Epithelial cell of prostate (primary cell): ENCODE results near the gene PDK3.

Experiments used
- DNase-seq: peaks from one replicate; pipeline ENCODE4 v3.0.0-alpha.2; 2011; ENCODE audit warnings: low read depth, low spot score
- H3K27ac ChIP-seq: fragments of 450-650 bp; 2 replicates; pipeline ENCODE4 v1.5.1; 2017; ENCODE audit warnings: mild to moderate bottlenecking

The PDK3 gene

DNA sequence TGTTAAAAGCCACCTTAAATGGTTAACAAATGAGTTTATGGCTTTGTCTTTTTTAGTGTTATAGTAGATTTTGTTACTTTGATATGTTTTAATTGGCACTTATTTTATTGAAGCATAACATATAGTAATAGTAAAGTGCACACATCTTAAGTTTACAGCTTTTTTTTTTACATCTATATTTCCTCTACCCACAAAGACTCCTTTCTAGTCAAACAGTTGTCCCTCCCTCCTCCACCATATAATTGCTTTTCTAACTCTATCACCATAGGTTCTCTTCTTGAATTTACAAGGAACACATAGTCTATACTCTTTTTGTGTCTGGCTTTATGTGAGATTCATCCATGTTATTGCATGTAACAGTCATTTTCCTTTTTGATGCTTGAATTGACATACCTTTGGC lies 71.5 kb downstream of the PDK3 start:
- no peak overlapping the region for H3K27ac ChIP-seq
- DNase-seq, result no peak

DNA sequence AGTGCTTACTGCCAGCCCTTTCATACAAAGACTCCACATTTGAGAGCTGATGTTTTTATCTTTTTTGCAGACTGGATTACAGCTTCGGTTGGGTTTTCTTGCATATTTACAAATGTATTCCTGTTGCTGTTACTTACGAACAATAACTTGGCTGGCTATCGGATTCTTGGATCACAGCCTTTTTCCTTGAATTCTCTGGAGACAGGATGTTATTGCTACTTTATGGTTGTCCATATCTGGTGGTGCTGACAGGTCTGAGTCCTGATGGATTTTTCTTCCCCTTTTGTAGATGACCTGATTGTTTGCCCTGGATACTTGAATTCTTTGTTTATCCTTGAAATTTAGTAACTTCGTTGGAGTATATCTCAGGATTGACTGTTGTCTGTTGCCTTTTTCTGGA lies 77.7 kb downstream of the PDK3 start:
- DNase-seq, result no peak
- no peak overlapping the region for H3K27ac ChIP-seq

DNA sequence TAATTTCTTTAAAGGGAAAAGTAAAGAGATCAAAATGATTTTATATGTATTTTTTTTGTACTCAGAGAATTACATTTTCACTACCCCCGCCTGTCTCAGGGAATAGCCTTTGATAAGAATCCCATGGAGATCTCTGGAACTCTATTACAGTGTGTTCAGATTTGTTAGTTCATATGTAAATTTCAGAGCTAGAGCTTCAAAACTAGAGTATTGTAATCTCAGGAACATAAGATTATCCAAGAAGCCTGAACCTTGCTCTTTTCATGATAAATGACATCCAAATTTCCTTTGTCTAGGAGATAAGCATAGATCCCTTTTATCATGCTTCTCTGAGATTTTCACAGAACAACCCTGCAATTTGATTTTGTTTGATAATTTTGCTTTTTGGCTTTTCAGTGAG lies 82.9 kb downstream of the PDK3 start:
- DNase-seq, result no peak
- no peak overlapping the region for H3K27ac ChIP-seq

DNA sequence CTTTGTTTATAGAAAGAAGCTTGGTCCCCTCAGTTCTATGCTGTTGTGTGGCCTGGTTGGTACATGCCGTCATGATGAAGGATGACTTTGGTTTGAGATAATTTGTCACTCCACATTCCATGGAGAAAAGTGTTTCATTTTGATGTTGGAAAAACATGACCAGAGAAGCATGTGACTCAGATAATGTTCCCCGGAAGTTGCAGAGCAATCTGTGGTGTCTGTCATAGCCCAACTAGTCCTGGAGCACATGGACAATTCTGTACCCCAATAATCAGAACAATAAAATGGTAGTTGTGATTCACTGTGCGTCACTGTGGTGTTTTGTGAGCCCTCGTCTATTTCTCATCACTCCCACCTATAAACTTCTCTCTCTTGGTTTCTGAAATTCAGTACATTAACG lies 85.1 kb downstream of the PDK3 start:
- DNase-seq, result no peak
- no peak overlapping the region for H3K27ac ChIP-seq

DNA sequence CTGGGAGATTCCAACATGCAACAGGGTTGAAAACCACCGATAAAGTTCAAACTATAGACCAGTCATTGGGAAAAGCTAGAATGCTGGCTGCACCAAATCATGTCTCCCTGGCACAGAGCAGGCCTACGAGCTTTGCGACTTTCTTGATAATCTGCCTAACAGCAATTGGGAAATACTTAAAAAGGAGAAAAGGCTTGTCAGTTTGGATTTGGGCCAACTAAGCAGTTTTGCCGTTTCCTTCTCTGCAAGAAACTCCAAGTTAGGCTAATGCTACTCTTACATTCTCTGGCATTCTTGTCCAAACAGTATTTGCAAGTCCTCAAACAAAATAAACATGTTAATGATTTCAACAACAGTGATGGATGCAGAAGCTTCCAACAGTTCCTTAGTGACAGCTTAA lies 87.9 kb downstream of the PDK3 start:
- no peak overlapping the region for H3K27ac ChIP-seq
- no peak for DNase-seq

DNA sequence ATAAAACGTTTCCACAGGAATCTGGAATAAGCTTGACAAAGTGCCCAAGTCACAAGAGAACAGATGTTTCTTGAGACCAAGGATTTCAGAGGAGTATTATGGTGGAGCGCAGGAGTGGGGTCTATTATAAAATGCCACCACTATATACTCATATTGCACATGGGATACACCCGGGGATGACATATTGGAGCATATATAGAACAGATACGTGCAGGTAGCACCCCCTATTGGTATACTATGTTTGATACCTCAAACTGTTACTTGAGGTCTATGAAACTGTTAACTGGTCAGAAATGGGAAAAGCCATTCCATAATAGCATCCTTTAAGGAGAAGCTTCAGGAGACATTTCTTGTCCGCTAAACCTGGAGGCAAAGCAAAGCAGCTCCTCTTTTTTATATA lies 96.0 kb downstream of the PDK3 start:
- no peak overlapping the region for H3K27ac ChIP-seq
- no peak for DNase-seq

DNA sequence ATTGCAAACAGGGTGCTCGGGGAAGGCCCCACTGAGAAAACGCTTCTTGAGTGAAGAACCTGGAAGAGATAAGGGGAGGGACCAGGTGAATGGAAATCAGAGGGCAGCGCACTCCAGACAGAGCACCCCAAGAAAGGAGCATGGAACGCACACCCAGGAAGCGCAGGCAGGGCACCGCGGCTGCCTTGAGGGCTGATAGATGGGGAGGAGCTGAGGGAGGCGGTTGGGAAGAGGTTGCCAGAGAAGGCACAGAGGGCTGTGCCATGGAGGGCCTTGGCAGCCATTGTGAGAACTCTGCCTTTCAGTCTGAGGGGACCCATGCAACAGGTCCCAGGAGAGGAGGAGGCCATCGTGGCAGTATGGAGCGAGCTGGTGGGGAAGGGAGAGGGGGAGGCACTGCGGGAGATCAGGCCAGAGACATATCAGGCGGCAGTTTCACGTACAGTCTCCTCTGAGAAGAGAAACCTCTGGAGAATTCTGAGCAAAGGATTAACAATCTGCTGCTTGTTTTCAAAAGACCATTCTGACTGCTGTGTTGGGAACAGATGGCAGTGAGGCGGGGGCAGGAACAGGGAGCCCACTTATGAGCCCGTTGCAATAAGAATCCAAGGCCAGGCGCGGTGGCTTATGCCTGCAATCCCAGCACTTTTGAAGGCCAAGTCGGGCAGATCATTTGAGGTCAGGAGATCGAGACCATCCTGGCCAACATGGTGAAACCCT lies 98.4 kb downstream of the PDK3 start:
- DNase-seq, result no peak
- no peak overlapping the region for H3K27ac ChIP-seq

DNA sequence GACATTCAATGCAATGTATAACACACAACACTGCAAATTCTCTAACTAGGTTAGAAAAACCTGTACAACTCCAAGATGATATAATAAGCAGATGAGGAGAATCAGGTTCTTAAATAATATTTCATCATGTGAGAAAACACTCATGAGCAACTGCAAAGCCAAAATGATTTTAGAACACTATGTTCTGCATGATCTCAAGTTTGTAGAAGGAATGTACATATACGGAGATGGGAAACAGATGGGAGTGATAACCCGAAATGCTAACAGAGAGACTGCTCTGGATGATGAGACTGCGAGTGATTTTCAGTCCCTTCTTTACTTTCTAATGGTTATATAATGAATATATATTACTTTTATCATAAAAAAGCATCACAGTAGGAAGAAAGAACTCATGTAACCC lies 101.2 kb downstream of the PDK3 start:
- no peak for DNase-seq
- no peak overlapping the region for H3K27ac ChIP-seq

DNA sequence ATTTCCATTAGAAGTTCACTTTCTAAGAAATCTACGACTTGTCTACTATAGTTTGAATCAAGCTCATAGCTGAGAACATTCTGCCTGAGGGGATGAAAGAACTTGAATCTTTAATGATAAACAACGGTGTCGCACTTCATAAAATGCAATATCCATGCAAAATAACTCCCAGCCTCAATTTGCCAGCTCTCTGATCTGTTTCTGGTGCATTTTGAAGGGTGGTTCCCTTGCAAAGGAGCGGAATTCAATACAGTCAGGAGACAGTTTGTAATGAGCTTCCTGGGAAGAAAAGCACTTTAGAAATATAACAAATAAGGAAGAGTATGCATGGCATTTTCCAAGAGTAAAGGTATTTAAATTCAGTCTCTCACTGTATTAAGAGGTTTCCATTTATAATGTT lies 102.1 kb downstream of the PDK3 start:
- H3K27ac ChIP-seq, result no peak overlapping the region
- no peak for DNase-seq

DNA sequence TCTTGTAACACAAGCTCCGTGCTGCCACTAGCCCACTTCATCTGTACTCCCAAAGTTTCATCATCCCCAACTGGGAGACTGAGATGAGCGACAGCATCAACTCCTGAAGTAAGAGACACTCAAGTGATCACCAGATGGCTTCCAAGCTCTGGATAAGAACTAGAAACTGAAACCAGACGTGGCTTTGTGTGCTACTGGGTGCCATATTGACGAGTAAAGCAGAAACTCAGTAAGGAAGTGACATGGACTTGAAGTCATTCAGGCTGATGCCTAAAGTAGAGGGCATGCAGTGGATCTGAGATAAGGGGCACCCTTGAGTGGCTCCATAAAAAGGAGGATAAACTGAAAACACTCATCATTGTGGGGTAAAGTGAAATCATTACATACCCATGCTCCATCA lies 109.7 kb downstream of the PDK3 start:
- no peak overlapping the region for H3K27ac ChIP-seq
- no peak for DNase-seq

DNA sequence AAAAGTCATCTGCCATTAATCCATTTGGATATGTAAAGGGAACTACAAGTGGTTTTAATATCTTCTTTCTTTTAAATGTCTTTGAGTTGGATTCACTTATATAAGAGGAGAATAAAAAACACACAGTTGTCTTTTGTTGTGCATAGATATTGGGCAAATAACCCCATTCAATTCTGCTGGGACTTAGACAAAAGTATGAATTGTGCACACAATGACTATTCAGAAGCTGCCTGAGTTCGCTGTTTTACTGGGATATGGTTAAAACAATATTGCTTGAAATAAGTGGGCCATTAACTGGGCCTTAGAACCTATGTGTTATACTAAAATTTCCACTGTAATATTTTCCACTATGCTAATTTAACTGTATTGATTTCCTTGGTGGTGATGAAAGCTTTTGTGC lies 110.4 kb downstream of the PDK3 start:
- DNase-seq, result no peak
- H3K27ac ChIP-seq, result no peak overlapping the region

DNA sequence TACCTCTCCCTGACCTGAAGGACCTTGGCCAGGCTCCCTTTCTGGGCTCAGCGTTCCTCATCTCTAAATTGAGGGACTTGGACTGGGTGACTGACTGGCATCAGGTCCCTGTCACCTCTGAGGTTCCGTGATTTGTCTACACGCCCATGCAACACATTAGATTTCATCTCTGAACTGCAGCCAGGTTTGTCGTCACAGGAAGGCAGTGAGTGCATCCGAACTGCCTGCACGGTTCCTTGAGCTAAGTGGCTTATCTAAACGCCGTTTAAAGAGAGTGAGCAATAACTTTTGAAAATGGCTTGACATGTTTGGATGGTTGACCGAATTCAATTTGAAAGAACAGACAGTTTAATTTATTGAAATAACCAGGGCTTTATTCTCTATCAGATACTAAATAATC lies 112.0 kb downstream of the PDK3 start:
- DNase-seq, result no peak
- H3K27ac ChIP-seq, result no peak overlapping the region
